ENCODE results near the gene MACROH2A1. TPM values are rescaled to one million over a fixed set of nuclear protein-coding genes. Genes with fewer than 3 reads are reported as not detected.

Gene MACROH2A1
- polyA plus RNA-seq, 4 donors = 154 to 353 (median 210) TPM

DNA sequence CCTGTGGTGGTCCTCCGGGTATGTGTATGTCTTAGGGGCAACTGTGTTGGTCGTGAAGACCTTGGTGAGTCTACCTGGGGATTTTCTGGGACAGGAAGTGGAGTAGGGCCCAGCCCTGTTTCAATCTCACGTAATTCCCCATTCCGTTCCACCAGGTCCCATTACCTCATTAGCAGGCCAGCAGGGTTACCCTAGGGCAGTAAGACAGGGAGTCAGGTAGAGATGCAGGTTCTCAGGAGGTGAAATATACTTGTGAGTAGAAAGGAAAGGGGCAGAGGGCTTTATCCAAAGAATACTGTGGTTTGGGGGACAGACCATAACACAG, 56.5 kb downstream of the MACROH2A1 start:
- FAIRE-seq (no peak), DNase-seq (no peak)
- Histone ChIP-seq H3K27ac (ENCODE audit: low read depth in 1 of 3, low read length in 2 of 3) (peak overlapping the region; percentile 6 to 60 (median 17)), H3K36me3 (ENCODE audit: control insufficient read depth in 3 of 3, insufficient read depth in 2 of 3, low read depth in 1 of 3, low read length in 3 of 3) (peaks cover 11 to 78% (median 15%) of the 10 kb centered on the region in 3 donors), H3K4me3 (ENCODE audit: low read depth in 1 of 3, low read length in 3 of 3) (no peak overlapping the region), H3K27me3 (ENCODE audit: control insufficient read depth in 3 of 3, insufficient read depth in 3 of 3, low read length in 3 of 3) (no peaks in the 10 kb centered on the region), H3K9me3 (ENCODE audit: control insufficient read depth in 2 of 2, insufficient read depth in 1 of 2, low read depth in 1 of 2, low read length in 1 of 2) (no peaks in the 10 kb centered on the region), H3K4me1 (ENCODE audit: control insufficient read depth in 3 of 3, insufficient read depth in 2 of 3, low read depth in 1 of 3, low read length in 2 of 3) (peaks cover 3 to 68% (median 21%) of the 10 kb centered on the region in 3 donors)
- 78 to 89% (median 79%) methylated on average over 4 of the region's 4 CpGs for WGBS, 3 donors

DNA sequence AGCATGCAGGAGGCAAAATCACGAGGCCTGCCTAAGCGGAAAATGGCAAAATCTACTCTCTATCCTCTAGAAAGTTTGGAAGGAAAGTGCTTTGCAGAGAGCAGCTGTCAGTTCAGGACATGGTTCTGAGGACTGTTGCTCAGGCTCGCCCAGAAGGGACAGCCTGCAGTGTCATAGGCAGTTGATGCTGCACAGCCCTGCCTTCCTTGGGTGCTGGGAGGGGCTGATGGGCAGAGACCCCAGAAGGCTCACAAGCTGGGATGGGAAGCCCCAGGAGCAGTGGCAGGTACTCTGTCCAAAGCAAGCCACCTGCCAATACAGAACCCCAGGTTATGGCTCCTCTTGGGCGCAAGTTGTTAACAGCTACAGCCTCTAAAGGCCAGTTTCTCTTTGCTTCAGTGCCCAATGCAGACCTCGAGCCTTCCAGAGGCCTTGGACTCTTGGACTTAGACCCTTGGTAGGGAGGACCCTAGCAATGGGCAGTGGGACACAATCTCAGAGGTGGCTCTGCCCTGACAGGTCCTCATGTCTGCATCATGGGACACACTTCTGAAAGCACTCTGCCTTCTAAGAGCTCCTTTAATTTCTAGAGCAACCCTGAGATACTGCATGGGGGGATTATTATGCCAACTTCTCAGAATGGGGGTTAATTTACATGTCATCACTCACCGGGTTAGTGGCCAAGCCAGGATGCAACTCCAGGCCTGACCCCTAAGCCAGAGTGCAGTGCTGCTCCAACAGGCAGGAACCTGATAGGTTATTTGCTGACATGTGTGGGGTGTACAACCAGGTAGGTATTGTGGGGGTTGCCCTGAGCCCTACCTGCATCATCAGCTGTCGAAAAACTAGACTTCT, 57.1 kb downstream of the MACROH2A1 start:
- WGBS, 3 donors = 57 to 82% (median 70%) methylated on average over 7 of the region's 7 CpGs
- Histone ChIP-seq H3K36me3 (ENCODE audit: control insufficient read depth in 3 of 3, insufficient read depth in 2 of 3, low read depth in 1 of 3, low read length in 3 of 3) (peaks cover 11 to 79% (median 15%) of the 10 kb centered on the region in 3 donors), H3K9me3 (ENCODE audit: control insufficient read depth in 2 of 2, insufficient read depth in 1 of 2, low read depth in 1 of 2, low read length in 1 of 2) (no peaks in the 10 kb centered on the region), H3K4me3 (ENCODE audit: low read depth in 1 of 3, low read length in 3 of 3) (no peak overlapping the region), H3K4me1 (ENCODE audit: control insufficient read depth in 3 of 3, insufficient read depth in 2 of 3, low read depth in 1 of 3, low read length in 2 of 3) (peaks cover 3 to 62% (median 20%) of the 10 kb centered on the region in 3 donors), H3K27ac (ENCODE audit: low read depth in 1 of 3, low read length in 2 of 3) (peak overlapping the region; percentile 60 to 72 (median 69)), H3K27me3 (ENCODE audit: control insufficient read depth in 3 of 3, insufficient read depth in 3 of 3, low read length in 3 of 3) (no peaks in the 10 kb centered on the region)
- DNase-seq (peak; percentile 42 to 48), FAIRE-seq (no peak)

DNA sequence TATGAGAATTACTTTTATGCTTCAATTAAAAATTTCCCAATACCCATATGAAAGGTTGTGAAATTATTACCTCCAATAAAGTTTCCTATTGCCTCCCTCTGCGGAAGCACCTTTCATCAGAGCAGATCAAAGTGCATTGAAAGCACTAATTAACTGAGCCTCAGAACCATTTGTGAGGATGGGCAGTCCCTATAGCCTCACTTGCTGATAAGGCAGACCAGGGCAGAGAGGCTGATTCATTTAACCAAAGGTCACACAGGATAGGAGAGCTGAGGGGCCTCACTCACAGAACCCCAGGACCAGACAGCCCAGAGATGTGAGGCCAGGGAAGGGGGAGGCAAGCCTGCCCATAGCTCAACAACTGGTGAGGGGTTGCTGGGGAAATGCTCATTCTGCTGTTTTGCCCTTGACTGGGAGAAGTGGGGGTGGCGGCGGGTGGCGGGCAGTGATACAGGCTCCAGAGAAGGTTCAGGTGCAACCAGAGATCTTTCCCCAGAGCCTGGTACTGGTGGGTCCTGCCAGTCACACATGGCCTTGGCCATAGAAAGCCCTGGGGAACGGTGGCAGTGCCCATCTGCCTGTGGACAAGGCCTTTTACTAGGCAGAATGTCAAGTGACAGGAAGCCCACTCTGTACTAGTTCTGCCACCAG, 57.9 kb downstream of the MACROH2A1 start:
- Histone ChIP-seq H3K27me3 (ENCODE audit: control insufficient read depth in 3 of 3, insufficient read depth in 3 of 3, low read length in 3 of 3) (no peaks in the 10 kb centered on the region), H3K4me1 (ENCODE audit: control insufficient read depth in 3 of 3, insufficient read depth in 2 of 3, low read depth in 1 of 3, low read length in 2 of 3) (peaks cover 3 to 56% (median 19%) of the 10 kb centered on the region in 3 donors), H3K9me3 (ENCODE audit: control insufficient read depth in 2 of 2, insufficient read depth in 1 of 2, low read depth in 1 of 2, low read length in 1 of 2) (no peaks in the 10 kb centered on the region), H3K27ac (ENCODE audit: low read depth in 1 of 3, low read length in 2 of 3) (peak overlapping the region; percentile 60 to 72 (median 69)), H3K4me3 (ENCODE audit: low read depth in 1 of 3, low read length in 3 of 3) (no peak overlapping the region), H3K36me3 (ENCODE audit: control insufficient read depth in 3 of 3, insufficient read depth in 2 of 3, low read depth in 1 of 3, low read length in 3 of 3) (peaks cover 11 to 87% (median 15%) of the 10 kb centered on the region in 3 donors)
- WGBS, 3 donors = 23 to 62% (median 45%) methylated on average over 5 of the region's 5 CpGs
- DNase-seq (peak; percentile 91 to 97), FAIRE-seq (no peak)

DNA sequence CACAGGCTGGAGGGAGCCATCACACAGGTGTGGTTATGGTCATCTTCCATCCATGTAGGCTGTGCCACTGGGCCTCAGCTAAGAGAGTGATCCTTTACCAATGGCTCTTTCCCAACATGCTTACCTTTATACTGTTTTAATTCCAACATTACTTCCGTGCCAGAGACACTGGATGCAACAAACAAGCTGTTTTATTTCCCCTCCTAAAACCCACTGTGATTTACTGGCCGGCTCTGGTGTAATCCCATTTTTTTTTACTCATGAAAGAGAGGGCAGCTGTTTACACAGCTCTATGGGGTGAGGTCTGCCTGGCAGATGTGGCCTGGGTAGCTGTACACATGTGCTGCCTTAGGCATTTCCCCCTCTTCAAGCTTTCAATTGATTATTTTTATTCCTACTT, 58.5 kb downstream of the MACROH2A1 start:
- WGBS, 3 donors = 12 to 63% (median 43%) methylated on average over 2 of the region's 2 CpGs
- H3K4me3 ChIP-seq (ENCODE audit: low read depth in 1 of 3, low read length in 3 of 3) = no peak overlapping the region
- no peak for FAIRE-seq
- no peaks in the 10 kb centered on the region for H3K9me3 ChIP-seq (ENCODE audit: control insufficient read depth in 2 of 2, insufficient read depth in 1 of 2, low read depth in 1 of 2, low read length in 1 of 2)
- no peaks in the 10 kb centered on the region for H3K27me3 ChIP-seq (ENCODE audit: control insufficient read depth in 3 of 3, insufficient read depth in 3 of 3, low read length in 3 of 3)
- H3K4me1 ChIP-seq (ENCODE audit: control insufficient read depth in 3 of 3, insufficient read depth in 2 of 3, low read depth in 1 of 3, low read length in 2 of 3) = peaks cover 3 to 50% (median 19%) of the 10 kb centered on the region in 3 donors
- DNase-seq = peak in 1 of 2 donors; percentile 51
- peaks cover 11 to 89% (median 17%) of the 10 kb centered on the region in 3 donors for H3K36me3 ChIP-seq (ENCODE audit: control insufficient read depth in 3 of 3, insufficient read depth in 2 of 3, low read depth in 1 of 3, low read length in 3 of 3)
- peak overlapping the region; percentile 33 to 81 (median 72) for H3K27ac ChIP-seq (ENCODE audit: low read depth in 1 of 3, low read length in 2 of 3)

DNA sequence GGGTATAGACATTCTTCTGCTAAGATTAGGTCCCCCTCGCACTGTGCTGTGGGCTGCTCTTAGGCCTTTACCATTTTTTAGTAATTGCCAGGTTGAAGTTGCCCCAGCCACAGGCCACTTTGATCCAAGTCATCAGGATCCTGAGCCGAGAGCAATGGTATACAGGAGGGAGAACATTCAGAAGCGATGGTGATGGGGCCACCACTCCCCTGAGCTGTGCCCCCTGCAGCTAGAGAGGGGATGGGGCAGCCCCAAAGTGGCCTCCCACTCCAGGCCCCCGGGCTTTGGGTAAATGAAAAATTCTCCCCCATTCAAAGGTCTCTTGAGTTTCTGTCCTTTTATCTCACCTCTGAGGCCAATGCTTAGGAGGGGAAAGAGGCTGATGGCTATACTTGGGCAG, 59.4 kb downstream of the MACROH2A1 start:
- Histone ChIP-seq H3K27me3 (ENCODE audit: control insufficient read depth in 3 of 3, insufficient read depth in 3 of 3, low read length in 3 of 3) (no peaks in the 10 kb centered on the region), H3K9me3 (ENCODE audit: control insufficient read depth in 2 of 2, insufficient read depth in 1 of 2, low read depth in 1 of 2, low read length in 1 of 2) (no peaks in the 10 kb centered on the region), H3K4me1 (ENCODE audit: control insufficient read depth in 3 of 3, insufficient read depth in 2 of 3, low read depth in 1 of 3, low read length in 2 of 3) (peaks cover 3 to 41% (median 13%) of the 10 kb centered on the region in 3 donors), H3K4me3 (ENCODE audit: low read depth in 1 of 3, low read length in 3 of 3) (no peak overlapping the region), H3K27ac (ENCODE audit: low read depth in 1 of 3, low read length in 2 of 3) (peak overlapping the region in 2 of 3 donors; percentile 22 to 72), H3K36me3 (ENCODE audit: control insufficient read depth in 3 of 3, insufficient read depth in 2 of 3, low read depth in 1 of 3, low read length in 3 of 3) (peaks cover 10 to 91% (median 18%) of the 10 kb centered on the region in 3 donors)
- DNase-seq = no peak
- WGBS, 3 donors = 82 to 89% (median 85%) methylated on average over 4 of the region's 4 CpGs
- FAIRE-seq = no peak

DNA sequence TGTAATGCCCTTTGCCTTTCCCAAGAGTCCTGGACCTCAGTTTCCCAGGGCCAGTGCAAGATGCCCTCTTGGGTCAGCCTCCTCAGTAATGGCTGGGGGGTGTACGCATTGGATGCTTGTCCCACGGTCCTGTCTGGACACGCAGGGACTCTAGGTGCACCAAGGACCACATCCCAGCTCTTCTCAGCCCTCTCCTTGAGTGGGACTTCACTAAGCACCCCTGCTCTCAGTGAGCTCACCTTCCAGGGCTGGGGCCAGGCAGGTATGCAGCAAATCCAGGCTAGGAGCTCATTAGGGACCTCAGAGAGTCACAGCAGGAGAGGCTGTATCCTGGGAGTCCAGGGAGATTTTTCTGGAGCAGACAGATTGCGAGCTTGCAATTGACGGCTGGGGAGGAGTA, 59.8 kb downstream of the MACROH2A1 start:
- H3K4me3 ChIP-seq (ENCODE audit: low read depth in 1 of 3, low read length in 3 of 3) = no peak overlapping the region
- no peak overlapping the region for H3K27ac ChIP-seq (ENCODE audit: low read depth in 1 of 3, low read length in 2 of 3)
- H3K9me3 ChIP-seq (ENCODE audit: control insufficient read depth in 2 of 2, insufficient read depth in 1 of 2, low read depth in 1 of 2, low read length in 1 of 2) = no peaks in the 10 kb centered on the region
- 95 to 97% (median 95%) methylated on average over 5 of the region's 5 CpGs for WGBS, 3 donors
- H3K36me3 ChIP-seq (ENCODE audit: control insufficient read depth in 3 of 3, insufficient read depth in 2 of 3, low read depth in 1 of 3, low read length in 3 of 3) = peaks cover 8 to 92% (median 19%) of the 10 kb centered on the region in 3 donors
- DNase-seq = no peak
- no peak for FAIRE-seq
- H3K4me1 ChIP-seq (ENCODE audit: control insufficient read depth in 3 of 3, insufficient read depth in 2 of 3, low read depth in 1 of 3, low read length in 2 of 3) = peaks cover 3 to 37% (median 13%) of the 10 kb centered on the region in 3 donors
- H3K27me3 ChIP-seq (ENCODE audit: control insufficient read depth in 3 of 3, insufficient read depth in 3 of 3, low read length in 3 of 3) = no peaks in the 10 kb centered on the region

DNA sequence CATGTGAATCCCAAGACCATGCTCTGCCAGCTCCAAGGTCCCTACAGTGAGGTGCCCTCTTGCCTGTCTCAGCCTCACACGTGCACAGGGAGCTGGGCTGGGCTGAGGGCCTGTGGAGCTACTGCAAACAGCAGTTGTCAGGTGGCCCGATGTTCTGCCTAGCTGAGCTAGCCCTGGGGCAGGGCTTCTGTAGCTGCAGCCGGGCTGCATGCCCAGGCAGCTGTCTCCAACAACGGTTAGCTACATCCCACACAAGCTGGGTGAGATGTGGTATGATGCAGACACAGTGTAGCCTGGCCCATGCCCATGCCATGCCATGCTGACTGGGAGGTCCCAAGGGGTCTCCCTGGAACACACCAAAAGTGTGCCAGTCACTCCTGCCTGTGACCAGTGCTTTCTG, 62.0 kb downstream of the MACROH2A1 start:
- H3K4me1 ChIP-seq (ENCODE audit: control insufficient read depth in 3 of 3, insufficient read depth in 2 of 3, low read depth in 1 of 3, low read length in 2 of 3) = peaks cover 3 to 35% (median 8%) of the 10 kb centered on the region in 3 donors
- H3K36me3 ChIP-seq (ENCODE audit: control insufficient read depth in 3 of 3, insufficient read depth in 2 of 3, low read depth in 1 of 3, low read length in 3 of 3) = peaks cover 9 to 79% (median 17%) of the 10 kb centered on the region in 3 donors
- no peaks in the 10 kb centered on the region for H3K9me3 ChIP-seq (ENCODE audit: control insufficient read depth in 2 of 2, insufficient read depth in 1 of 2, low read depth in 1 of 2, low read length in 1 of 2)
- no peak overlapping the region for H3K4me3 ChIP-seq (ENCODE audit: low read depth in 1 of 3, low read length in 3 of 3)
- H3K27ac ChIP-seq (ENCODE audit: low read depth in 1 of 3, low read length in 2 of 3) = no peak overlapping the region
- no peak for DNase-seq
- 17 to 61% (median 46%) methylated on average over 4 of the region's 4 CpGs for WGBS, 3 donors
- no peaks in the 10 kb centered on the region for H3K27me3 ChIP-seq (ENCODE audit: control insufficient read depth in 3 of 3, insufficient read depth in 3 of 3, low read length in 3 of 3)
- FAIRE-seq = no peak

DNA sequence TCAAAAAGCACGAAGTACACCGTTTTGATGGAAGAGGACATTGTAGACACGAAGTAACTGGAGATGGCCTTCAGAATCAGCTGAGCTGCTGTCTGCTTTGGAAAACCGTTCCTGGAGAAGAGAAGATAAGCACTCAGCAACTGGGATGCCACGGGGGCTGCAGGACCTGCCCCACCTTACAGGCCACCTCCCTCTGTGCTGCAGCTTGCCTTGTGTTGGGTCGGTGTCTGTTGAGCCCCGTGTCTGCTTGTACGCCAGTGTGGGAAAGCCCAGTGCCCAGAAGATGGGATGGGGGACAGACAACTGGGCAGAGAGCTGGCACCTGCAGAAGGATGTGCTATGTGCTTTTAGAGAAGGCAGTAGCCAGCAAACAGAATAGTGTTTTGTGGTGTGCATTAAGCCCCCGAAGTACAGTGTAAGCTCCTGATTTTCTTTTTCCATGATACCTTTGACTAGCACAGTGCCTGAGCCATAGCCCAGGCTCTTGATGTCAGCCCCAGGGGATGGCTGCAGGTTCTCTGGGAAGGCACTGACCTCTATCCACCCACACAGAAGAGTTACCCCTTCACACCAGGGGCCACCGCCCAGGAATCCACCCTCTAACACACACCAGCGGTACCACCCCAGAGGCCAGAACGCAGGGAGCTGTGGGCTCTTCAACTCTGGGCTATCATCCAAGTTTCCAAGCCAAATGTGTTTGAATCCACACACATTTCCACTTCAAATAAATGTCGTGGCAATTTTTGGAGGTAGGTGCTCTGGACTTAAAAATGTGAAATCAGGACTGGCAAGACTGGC, 63.8 kb downstream of the MACROH2A1 start:
- FAIRE-seq (no peak), DNase-seq (no peak)
- WGBS, 3 donors = 68 to 79% (median 71%) methylated on average over 13 of the region's 13 CpGs
- Histone ChIP-seq H3K4me3 (ENCODE audit: low read depth in 1 of 3, low read length in 3 of 3) (no peak overlapping the region), H3K27ac (ENCODE audit: low read depth in 1 of 3, low read length in 2 of 3) (no peak overlapping the region), H3K4me1 (ENCODE audit: control insufficient read depth in 3 of 3, insufficient read depth in 2 of 3, low read depth in 1 of 3, low read length in 2 of 3) (peaks cover 3 to 35% (median 5%) of the 10 kb centered on the region in 3 donors), H3K9me3 (ENCODE audit: control insufficient read depth in 2 of 2, insufficient read depth in 1 of 2, low read depth in 1 of 2, low read length in 1 of 2) (no peaks in the 10 kb centered on the region), H3K36me3 (ENCODE audit: control insufficient read depth in 3 of 3, insufficient read depth in 2 of 3, low read depth in 1 of 3, low read length in 3 of 3) (peaks cover 9 to 83% (median 17%) of the 10 kb centered on the region in 3 donors), H3K27me3 (ENCODE audit: control insufficient read depth in 3 of 3, insufficient read depth in 3 of 3, low read length in 3 of 3) (no peaks in the 10 kb centered on the region)

All from small intestine (tissue), 7 donors.